HG02870 (cell line): ENCODE measurements around the gene PSMA5.
"Not testable (repeated sequence)": the region's sequence is repeated elsewhere in the genome, so short reads cannot be mapped to it uniquely, and the experiment has no call there.

Experiments
- ATAC-seq: cut with Tn5 transposase; IDR thresholded peaks from one replicate; pipeline ENCODE4 v1.9.1; 2021; ENCODE audit warnings: mild to moderate bottlenecking, moderate library complexity; ENCODE audit not compliant: unreplicated experiment

PSMA5 gene

GRCh38 chr1:109434484-109434883, 8.2 kb upstream of the PSMA5 start:
- ATAC-seq = no peak

GRCh38 chr1:109433322-109433721, 7.1 kb upstream of the PSMA5 start:
- ATAC-seq = no peak

- ATAC-seq = no peak
These were observed 6.1 kb upstream of the PSMA5 start for GRCh38 chr1:109432336-109432735.

GRCh38 chr1:109427171-109427467, 871 bp upstream of the PSMA5 start:
- ATAC-seq = no peak

GRCh38 chr1:109425391-109426280, 612 bp downstream of the PSMA5 start:
- ATAC-seq = peak; percentile 20

- ATAC-seq = no peak
These were observed 2.8 kb downstream of the PSMA5 start for GRCh38 chr1:109423498-109423897.

GRCh38 chr1:109412551-109412950, 13.7 kb downstream of the PSMA5 start:
- no peak for ATAC-seq

- ATAC-seq = no peak
These were observed 21.4 kb downstream of the PSMA5 start for GRCh38 chr1:109404838-109405237.

GRCh38 chr1:109402025-109402424, 24.2 kb downstream of the PSMA5 start:
- ATAC-seq = no peak

GRCh38 chr1:109400035-109400655, 26.1 kb downstream of the PSMA5 start:
- no peak for ATAC-seq

- ATAC-seq = no peak
These were observed 26.8 kb downstream of the PSMA5 start for GRCh38 chr1:109399326-109399957.

GRCh38 chr1:109398343-109399225, 27.7 kb downstream of the PSMA5 start:
- ATAC-seq = no peak

GRCh38 chr1:109397581-109398342, 28.5 kb downstream of the PSMA5 start, which contains the start of gene SORT1:
Gene SORT1, minus strand, starts transcription at chr1:109397918. Its CDS starts 26 bp downstream, at chr1:109397892.
- ATAC-seq = peak; percentile 65

- peak; percentile 22 for ATAC-seq
These were observed 29.2 kb downstream of the PSMA5 start for GRCh38 chr1:109396871-109397580.

- no peak for ATAC-seq
These were observed 29.8 kb downstream of the PSMA5 start for GRCh38 chr1:109396513-109396839.

- no peak for ATAC-seq
These were observed 30.4 kb downstream of the PSMA5 start for GRCh38 chr1:109395602-109396512.

- ATAC-seq = not testable (repeated sequence)
These were observed 31.0 kb downstream of the PSMA5 start for GRCh38 chr1:109395282-109395599.

- ATAC-seq = no peak
These were observed 31.5 kb downstream of the PSMA5 start for GRCh38 chr1:109394591-109395281.
